Right lobe of liver (tissue), 6 donors: ENCODE data around the gene PRH1. TPM values are rescaled to one million over a fixed set of nuclear protein-coding genes. Genes with fewer than 3 reads are reported as not detected.

Source experiments
- ATAC-seq, 4 donors: fragments of 200-7000 bp; cut with Tn5 transposase; one replicate each; pipeline ENCODE4 v1.9.1; 2020; ENCODE audit warnings: mild to moderate bottlenecking in 4 of 4, moderate library complexity in 4 of 4
- DNase-seq, 3 donors: peaks; one replicate each; pipeline ENCODE4 v3.0.0-alpha.2; 2020
- H3K27ac ChIP-seq, 3 donors: fragments of 200-600 bp; one replicate each; pipeline ENCODE4 v1.8.0; 2022
- H3K27me3 ChIP-seq, 2 donors: fragments of 200-600 bp; one replicate each; pipeline ENCODE4 v1.8.0; 2022
- H3K36me3 ChIP-seq, 4 donors: fragments of 200-600 bp; sonication (generic) in 1 of 4; one replicate each; pipeline versions ENCODE4 v1.5.1 to v1.8.0; 2017 to 2022; ENCODE audit warnings: control low read depth in 1 of 4
- H3K4me1 ChIP-seq, 4 donors: fragments of 200-600 bp; sonication (generic) in 1 of 4; one replicate each; pipeline versions ENCODE4 v1.5.1 to v1.8.0; 2017 to 2022; ENCODE audit warnings: control low read depth in 1 of 4
- H3K4me3 ChIP-seq, 3 donors: fragments of 200-600 bp; one replicate each; pipeline ENCODE4 v1.8.0; 2022
- H3K9me3 ChIP-seq, 4 donors: fragments of 200-600 bp; sonication (generic) in 1 of 4; one replicate each; pipeline versions ENCODE4 v1.5.1 to v1.8.0; 2017 to 2022; ENCODE audit warnings: control low read depth in 1 of 4
- POLR2A ChIP-seq: fragments of 450-650 bp; IDR thresholded peaks from one replicate; pipeline ENCODE4 v1.6.1; 2017; ENCODE audit warnings: antibody characterized with exemption, mild to moderate bottlenecking
- WGBS: methylation state at CpG from one replicate; pipeline ENCODE4 v1.1.6; 2018; ENCODE audit warnings: low coverage, low lambda C conversion rate; ENCODE audit not compliant: insufficient coverage; ENCODE audit errors: missing lambda C conversion rate; 5-methylcytosine and 5-hydroxymethylcytosine counted together
- intact Hi-C, 2 donors: fragments of 100-400 bp; cut with DNase I; formaldehyde crosslinking; loops; one replicate each; pipeline versions ENCODE4 v1.11.2 to v1.14.1; 2022
- total RNA-seq, 6 experiments: library from RNA; depleted of rRNA in 2 of 6; stranded (reverse); fragments of >200 nt in 2 of 6; fragmentation: NEBNext Ultra II Directional in 3 of 6; extraction: Animal tissue kit (Norgen Biotek cat#: 25700) in 3 of 6; gene quantifications; one replicate each; pipeline versions ENCODE4 v1.1.0 to v1.2.4, GENCODE V29; 2016 to 2023
- TF ChIP-seq, protein P1 (sequence below), 4 donors: fragments of 200-600 bp in 3 of 4; fragments of 450-650 bp in 1 of 4; IDR thresholded peaks; one replicate each; pipeline versions ENCODE4 v1.5.1 to v1.8.0; 2016 to 2022; ENCODE audit warnings: antibody characterized with exemption in 4 of 4, mild to moderate bottlenecking in 2 of 4
- donor health status: DM: no; HTN: yes; CAD: no.
- donor health status: DM: no; HTN: no; CAD: no.
- donor health status: DM: no; HTN: no; CAD: no.
- donor health status: DM: no; HTN: yes; CAD: no.
- donor health status: DM: no; HTN: yes; CAD: no.

Gene PRH1
- total RNA-seq, 6 experiments from 2014 or later = 6.7 to 20.3 (median 10.1) TPM

DNA sequence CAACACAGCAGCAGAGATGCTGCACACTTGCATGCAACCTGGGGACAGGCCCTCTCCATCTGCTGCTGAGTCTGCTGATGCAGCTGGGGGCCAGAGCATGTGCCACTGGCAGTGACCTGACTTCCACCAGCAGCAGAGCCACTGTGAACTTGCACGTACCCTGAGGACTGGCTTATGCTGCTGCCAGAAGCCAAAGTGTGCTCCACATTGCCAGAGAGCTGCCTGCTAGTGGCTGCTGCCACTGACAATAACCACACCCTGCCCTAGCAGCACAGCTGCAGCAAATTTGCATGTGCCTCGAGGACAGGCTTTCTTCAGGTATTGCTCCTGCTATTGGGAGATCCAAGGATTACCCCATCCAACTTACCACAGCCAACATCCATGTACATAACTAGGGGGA is 30.3 kb downstream of the PRH1 start:
- WGBS = no CpG with 5 or more reads among the region's 2 CpGs
- H3K36me3 ChIP-seq = no peaks in the 10 kb centered on the region
- no peaks in the 10 kb centered on the region for H3K9me3 ChIP-seq
- H3K4me1 ChIP-seq = no peaks in the 10 kb centered on the region
- H3K4me3 ChIP-seq = no peak overlapping the region
- intact Hi-C loops = no loop called here
- H3K27ac ChIP-seq = no peak overlapping the region
- no peaks in the 10 kb centered on the region for H3K27me3 ChIP-seq
- ATAC-seq = no peak
- no peak for TF ChIP-seq POLR2A
- TF ChIP-seq, protein P1, sequence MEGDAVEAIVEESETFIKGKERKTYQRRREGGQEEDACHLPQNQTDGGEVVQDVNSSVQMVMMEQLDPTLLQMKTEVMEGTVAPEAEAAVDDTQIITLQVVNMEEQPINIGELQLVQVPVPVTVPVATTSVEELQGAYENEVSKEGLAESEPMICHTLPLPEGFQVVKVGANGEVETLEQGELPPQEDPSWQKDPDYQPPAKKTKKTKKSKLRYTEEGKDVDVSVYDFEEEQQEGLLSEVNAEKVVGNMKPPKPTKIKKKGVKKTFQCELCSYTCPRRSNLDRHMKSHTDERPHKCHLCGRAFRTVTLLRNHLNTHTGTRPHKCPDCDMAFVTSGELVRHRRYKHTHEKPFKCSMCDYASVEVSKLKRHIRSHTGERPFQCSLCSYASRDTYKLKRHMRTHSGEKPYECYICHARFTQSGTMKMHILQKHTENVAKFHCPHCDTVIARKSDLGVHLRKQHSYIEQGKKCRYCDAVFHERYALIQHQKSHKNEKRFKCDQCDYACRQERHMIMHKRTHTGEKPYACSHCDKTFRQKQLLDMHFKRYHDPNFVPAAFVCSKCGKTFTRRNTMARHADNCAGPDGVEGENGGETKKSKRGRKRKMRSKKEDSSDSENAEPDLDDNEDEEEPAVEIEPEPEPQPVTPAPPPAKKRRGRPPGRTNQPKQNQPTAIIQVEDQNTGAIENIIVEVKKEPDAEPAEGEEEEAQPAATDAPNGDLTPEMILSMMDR (IDR thresholded peaks at IDR 0.05) = no peak
- DNase-seq = no peak

DNA sequence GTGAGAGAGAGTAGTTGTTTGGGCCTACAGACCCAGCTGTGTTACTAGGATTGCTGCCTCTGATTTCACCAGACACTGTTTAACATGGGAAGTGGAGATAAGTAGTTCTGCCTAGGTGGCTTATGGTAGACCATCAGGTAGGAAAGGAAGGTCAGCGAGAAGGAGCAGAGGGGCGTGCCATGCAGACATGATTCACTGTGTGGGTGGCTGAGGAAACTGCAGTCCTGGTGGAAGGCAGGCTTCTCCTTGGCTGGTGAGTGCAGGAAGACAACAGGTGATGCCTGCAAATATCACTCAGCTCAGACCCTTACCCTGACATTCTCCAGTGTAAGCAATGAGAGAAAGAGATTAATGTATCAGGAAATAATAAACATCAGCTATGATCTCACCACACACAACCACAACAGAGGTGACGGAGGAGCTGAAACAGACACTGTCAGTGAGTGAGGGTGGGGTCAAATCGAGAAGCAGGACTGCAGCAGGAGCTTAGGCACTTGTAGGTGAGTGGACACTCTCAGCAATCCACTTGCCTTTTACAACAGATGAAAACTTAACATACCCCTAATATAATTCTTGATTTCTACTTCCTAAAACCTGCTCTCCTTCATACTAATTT is 32.7 kb downstream of the PRH1 start:
- Histone ChIP-seq H3K4me1 (no peaks in the 10 kb centered on the region), H3K36me3 (no peaks in the 10 kb centered on the region), H3K27me3 (no peaks in the 10 kb centered on the region), H3K4me3 (no peak overlapping the region), H3K27ac (no peak overlapping the region), H3K9me3 (no peaks in the 10 kb centered on the region)
- intact Hi-C loops = no loop called here
- no peak for DNase-seq
- ATAC-seq = no peak
- TF ChIP-seq, protein P1 (IDR thresholded peaks at IDR 0.05) = no peak
- TF ChIP-seq POLR2A = no peak
- 100% methylated on average over 4 of the region's 4 CpGs for WGBS

GRCh38 chr12:10849425-10849878 is 34.6 kb downstream of the PRH1 start, which contains the start of gene PRR4:
PRR4 (minus strand) TSS chr12:10849475; CDS start chr12:10849437, 38 bp downstream.
- intact Hi-C loops = no loop called here
- TF ChIP-seq, protein P1 (IDR thresholded peaks at IDR 0.05) = no peak
- TF ChIP-seq POLR2A = no peak

GRCh38 chr12:10847744-10848143 is 36.3 kb downstream of the PRH1 start:
- H3K9me3 ChIP-seq = no peaks in the 10 kb centered on the region
- no peak for DNase-seq
- ATAC-seq = no peak
- no peaks in the 10 kb centered on the region for H3K36me3 ChIP-seq
- no peak overlapping the region for H3K4me3 ChIP-seq
- H3K27ac ChIP-seq = no peak overlapping the region
- no peak for TF ChIP-seq POLR2A
- TF ChIP-seq, protein P1 (IDR thresholded peaks at IDR 0.05) = no peak
- no peaks in the 10 kb centered on the region for H3K4me1 ChIP-seq
- WGBS = 30% methylated on average over 2 of the region's 2 CpGs
- H3K27me3 ChIP-seq = no peaks in the 10 kb centered on the region
- intact Hi-C loops = no loop called here

More at GRCh38 chr12:10849425-10849878, 34.6 kb downstream of the PRH1 start, which contains the start of gene PRR4:
- no peaks in the 10 kb centered on the region for H3K36me3 ChIP-seq
- no peak for ATAC-seq
- WGBS = 88% methylated on average over 3 of the region's 4 CpGs
- H3K4me3 ChIP-seq = no peak within 1 kb of the TSS
- H3K27me3 ChIP-seq = no peaks in the 10 kb centered on the region
- H3K27ac ChIP-seq = no peak within 1 kb of the TSS
- H3K9me3 ChIP-seq = no peaks in the 10 kb centered on the region
- H3K4me1 ChIP-seq = no peaks in the 10 kb centered on the region
- DNase-seq = no peak
